LoVo (cell line): Measurements from ENCODE around the gene DHRS12.

Experiments used
- DNase-seq: peaks from one replicate; pipeline ENCODE4 v3.0.0-alpha.2; 2016; ENCODE audit warnings: low spot score

The DHRS12 gene

GRCh38 chr13:51807041-51807440, 3.1 kb upstream of the DHRS12 start:
- no peak for DNase-seq

- no peak for DNase-seq
Measured at GRCh38 chr13:51806566-51806965, 2.6 kb upstream of the DHRS12 start.

- no peak for DNase-seq
Measured at GRCh38 chr13:51805925-51806324, 2.0 kb upstream of the DHRS12 start.

GRCh38 chr13:51805313-51805712, 1.4 kb upstream of the DHRS12 start:
- no peak for DNase-seq

GRCh38 chr13:51804295-51805172, 571 bp upstream of the DHRS12 start:
- DNase-seq: no peak

GRCh38 chr13:51802631-51803418, 1.1 kb downstream of the DHRS12 start:
- no peak for DNase-seq

- DNase-seq: no peak
Measured at GRCh38 chr13:51801631-51802099, 2.3 kb downstream of the DHRS12 start.

GRCh38 chr13:51800486-51800885, 3.5 kb downstream of the DHRS12 start:
- no peak for DNase-seq

- DNase-seq: no peak
Measured at GRCh38 chr13:51799261-51799660, 4.7 kb downstream of the DHRS12 start.

GRCh38 chr13:51797664-51798488, 6.1 kb downstream of the DHRS12 start:
- DNase-seq: peak; percentile 51

- no peak for DNase-seq
Measured at GRCh38 chr13:51796546-51796945, 7.4 kb downstream of the DHRS12 start.

GRCh38 chr13:51795419-51795818, 8.5 kb downstream of the DHRS12 start:
- no peak for DNase-seq

GRCh38 chr13:51794964-51795363, 9.0 kb downstream of the DHRS12 start:
- no peak for DNase-seq

GRCh38 chr13:51793570-51794271, 10.2 kb downstream of the DHRS12 start:
- peak; percentile 56 for DNase-seq

- DNase-seq: no peak
Measured at GRCh38 chr13:51786425-51787265, 17.3 kb downstream of the DHRS12 start.

GRCh38 chr13:51785712-51786424, 18.1 kb downstream of the DHRS12 start:
- no peak for DNase-seq

- no peak for DNase-seq
Measured at GRCh38 chr13:51784097-51784496, 19.9 kb downstream of the DHRS12 start.

GRCh38 chr13:51783428-51784094, 20.4 kb downstream of the DHRS12 start:
- DNase-seq: no peak

- no peak for DNase-seq
Measured at GRCh38 chr13:51782026-51782710, 21.8 kb downstream of the DHRS12 start.
